ENCODE results near the gene LSM2. TPM values are rescaled to one million over a fixed set of nuclear protein-coding genes. Genes with fewer than 3 reads are reported as not detected.

The LSM2 gene
- total and polyA plus RNA-seq, 9 of the 15 experiments (the other 6 are each of a cell fraction or from before 2014, with no cell fraction given) = 154 to 407 (median 223) TPM

- TF ChIP-seq ZNF57 (CRISPR knock-in tag; IDR thresholded peaks at IDR 0.05) = 0 out of 2 replicates have a peak, but pooled peaks have one; percentile 12
- peak in 1 of 3 experiments; percentile 47 for TF ChIP-seq YY1 (IDR thresholded peaks at IDR 0.05; ENCODE audit: borderline replicate concordance in 1 of 3, control insufficient read depth in 1 of 3, extremely low read depth in 1 of 3, insufficient read depth in 3 of 3, insufficient read length in 1 of 3, insufficient replicate concordance in 2 of 3, low read depth in 1 of 3, low read length in 2 of 3)
- TF ChIP-seq KDM5B (IDR thresholded peaks at IDR 0.05; ENCODE audit: insufficient replicate concordance, low read depth, low read length) = peak; percentile 28
- TF ChIP-seq MNT (conservative IDR thresholded peaks at IDR 0.05) = no peak; a peak in 1 of 4 replicates
- TF ChIP-seq NFE2L1 (tag; IDR thresholded peaks at IDR 0.05; ENCODE audit: borderline replicate concordance, low read depth) = no peak
- TF ChIP-seq ZNF347 (CRISPR knock-in tag; IDR thresholded peaks at IDR 0.05; ENCODE audit: low read depth) = no peak
- 0 out of 2 replicates have a peak, but pooled peaks have one; percentile 63 for TF ChIP-seq ZBTB1 (CRISPR knock-in tag; IDR thresholded peaks at IDR 0.05; ENCODE audit: borderline replicate concordance, low read depth)
- no peak for TF ChIP-seq SFPQ (IDR thresholded peaks at IDR 0.05; ENCODE audit: low read depth, low read length)
- TF ChIP-seq ZNF586 (CRISPR knock-in tag; conservative IDR thresholded peaks at IDR 0.05) = no peak
- peak; percentile 70 for TF ChIP-seq GTF3C2 (IDR thresholded peaks at IDR 0.05; ENCODE audit: borderline replicate concordance, extremely low read depth, insufficient read length)
- TF ChIP-seq SIX5 (IDR thresholded peaks at IDR 0.05; ENCODE audit: borderline replicate concordance in 1 of 2, insufficient read depth in 1 of 2, low read depth in 1 of 2, low read length in 2 of 2) = no peak
- no peak for TF ChIP-seq RAD21 (CRISPR knock-in tag; conservative IDR thresholded peaks at IDR 0.05 in 1 of 2, IDR thresholded peaks at IDR 0.05 in 1 of 2)
- peak in 1 of 2 experiments; percentile 48; a peak in 1 of 4 replicates for TF ChIP-seq TBL1XR1 (IDR thresholded peaks at IDR 0.05; ENCODE audit: low read length in 2 of 2)
- peak; percentile 45; the same call in 1 of the 2 replicates for TF ChIP-seq HLTF (IDR thresholded peaks at IDR 0.05)
- peak; percentile 80 for TF ChIP-seq RBM22 (IDR thresholded peaks at IDR 0.05; ENCODE audit: low read depth, low read length, poor library complexity, severe bottlenecking)
- TF ChIP-seq ZNF444 (CRISPR knock-in tag; IDR thresholded peaks at IDR 0.05) = no peak
- TF ChIP-seq ARID2 (IDR thresholded peaks at IDR 0.05) = 0 out of 2 replicates have a peak, but pooled peaks have one; percentile 6
- no peak for TF ChIP-seq ZNF165 (CRISPR knock-in tag; IDR thresholded peaks at IDR 0.05; ENCODE audit: borderline replicate concordance)
These were observed 11.7 kb downstream of the LSM2 start (continued) for GRCh38 chr6:31794866-31795615.
